ENCODE results near the gene REPS1.
"Not testable (repeated sequence)": the region's sequence is repeated elsewhere in the genome, so short reads cannot be mapped to it uniquely, and the experiment has no call there.

The REPS1 gene

GRCh38 chr6:138999949-139000725 lies 12.1 kb upstream of the REPS1 start:
- H3K4me3 ChIP-seq (ENCODE audit: low read depth, low read length): no peak overlapping the region
- TF ChIP-seq CTCF (IDR thresholded peaks at IDR 0.05; ENCODE audit: insufficient read depth, low read depth, low read length, missing control alignments): no peak
- no peak for DNase-seq (ENCODE audit: low read depth)

GRCh38 chr6:138997136-138997535 lies 9.1 kb upstream of the REPS1 start:
- H3K4me3 ChIP-seq (ENCODE audit: low read depth, low read length): no peak overlapping the region
- DNase-seq (ENCODE audit: low read depth): no peak
- TF ChIP-seq CTCF (IDR thresholded peaks at IDR 0.05; ENCODE audit: insufficient read depth, low read depth, low read length, missing control alignments): no peak

GRCh38 chr6:138996524-138996923 lies 8.5 kb upstream of the REPS1 start:
- TF ChIP-seq CTCF (IDR thresholded peaks at IDR 0.05; ENCODE audit: insufficient read depth, low read depth, low read length, missing control alignments): no peak
- DNase-seq (ENCODE audit: low read depth): no peak
- H3K4me3 ChIP-seq (ENCODE audit: low read depth, low read length): no peak overlapping the region

- DNase-seq (ENCODE audit: low read depth); H3K4me3 ChIP-seq (ENCODE audit: low read depth, low read length): not testable (repeated sequence)
Measured at GRCh38 chr6:138993410-138993809, 5.4 kb upstream of the REPS1 start.

- not testable (repeated sequence) for DNase-seq (ENCODE audit: low read depth); H3K4me3 ChIP-seq (ENCODE audit: low read depth, low read length)
Measured at GRCh38 chr6:138992965-138993364, 4.9 kb upstream of the REPS1 start.

- no peak overlapping the region for H3K4me3 ChIP-seq (ENCODE audit: low read depth, low read length)
- no peak for DNase-seq (ENCODE audit: low read depth)
- TF ChIP-seq CTCF (IDR thresholded peaks at IDR 0.05; ENCODE audit: insufficient read depth, low read depth, low read length, missing control alignments): no peak
Measured at GRCh38 chr6:138991206-138991605, 3.2 kb upstream of the REPS1 start.

GRCh38 chr6:138989098-138989983 lies 1.3 kb upstream of the REPS1 start:
- DNase-seq (ENCODE audit: low read depth): no peak
- no peak for TF ChIP-seq CTCF (IDR thresholded peaks at IDR 0.05; ENCODE audit: insufficient read depth, low read depth, low read length, missing control alignments)
- no peak overlapping the region for H3K4me3 ChIP-seq (ENCODE audit: low read depth, low read length)
